HCT116 (cell line): ENCODE data around the gene MRPL11. TPM values are rescaled to one million over a fixed set of nuclear protein-coding genes. Genes with fewer than 3 reads are reported as not detected.

Source experiments
- ATAC-seq: fragments of 200-7000 bp; cut with Tn5 transposase; 2 replicates; pipeline ENCODE4 v1.9.1; 2020; ENCODE audit warnings: mild to moderate bottlenecking, moderate library complexity
- BruUV-seq: library from RNA; stranded (reverse); fragments of 400-500 nt; replicated peaks from 2 replicates; lab custom pipeline; 2021; lab: Mats Ljungman, UMichigan
- CTCF ChIA-PET: fragments of 300-600 bp; sonication (Branson Sonifier 250); formaldehyde crosslinking; loops from one replicate; lab custom pipeline; 2021; ENCODE audit warnings: antibody characterized with exemption; lab: Charles Lee
- POLR2A ChIA-PET: fragments of 300-600, 350-600 bp; sonication (Branson Sonifier 250); formaldehyde crosslinking; loops from one replicate; lab custom pipeline; 2021; ENCODE audit warnings: antibody characterized with exemption; lab: Charles Lee
- RAD21 ChIA-PET, 2 experiments: fragments of 300-600 bp; sonication (Branson Sonifier 250); formaldehyde crosslinking; loops; one replicate each; lab custom pipeline; 2023; ENCODE audit warnings: low total read pairs in 2 of 2; ENCODE audit not compliant: uncharacterized antibody in 2 of 2, unreplicated experiment in 2 of 2, low non-redundant PET in 1 of 2; lab: Charles Lee
- DNase-seq: peaks from one replicate; pipeline ENCODE4 v3.0.0-alpha.2; 2010; ENCODE audit warnings: low read depth, low spot score
- H2AFZ ChIP-seq: fragments of 200-600 bp; shearing (Covaris generic), sonication (generic); 2 replicates; pipeline ENCODE4 v1.6.1; 2017; ENCODE audit warnings: low read depth, mixed run types, mixed read lengths, antibody characterized with exemption, low read length; ENCODE audit not compliant: poor library complexity, severe bottlenecking
- H3K27ac ChIP-seq: 2 replicates; pipeline ENCODE4 v1.5.1; 2012; ENCODE audit warnings: low read depth, low read length
- H3K27me3 ChIP-seq: fragments of 200-600 bp; sonication (generic); 2 replicates; pipeline ENCODE4 v1.6.1; 2016; ENCODE audit warnings: mixed run types, low read length, mixed read lengths; ENCODE audit not compliant: insufficient read depth
- H3K36me3 ChIP-seq, 2 experiments: fragments of 200-500 bp in 1 of 2; fragments of 200-600 bp in 1 of 2; sonication (Bioruptor generic) in 1 of 2; sonication (generic) in 1 of 2; 2 replicates each; pipeline versions ENCODE4 v1.5.1 to v1.6.1; 2014 to 2016; ENCODE audit warnings: low read length in 2 of 2, inconsistent platforms in 1 of 2, mixed read lengths in 1 of 2, mixed run types in 1 of 2; ENCODE audit not compliant: insufficient read depth in 2 of 2, control insufficient read depth in 1 of 2
- H3K4me1 ChIP-seq, 2 experiments: fragments of 200-600 bp in 1 of 2; sonication (generic) in 1 of 2; 2 replicates each; pipeline versions ENCODE4 v1.5.1 to v1.6.1; 2012 to 2017; ENCODE audit warnings: low read length in 2 of 2, inconsistent platforms in 1 of 2, mild to moderate bottlenecking in 1 of 2, mixed read lengths in 1 of 2, mixed run types in 1 of 2, moderate library complexity in 1 of 2; ENCODE audit not compliant: insufficient read depth in 2 of 2, control insufficient read depth in 1 of 2
- H3K4me2 ChIP-seq: fragments of 200-600 bp; sonication (generic); 2 replicates; pipeline ENCODE4 v1.6.1; 2017; ENCODE audit warnings: mixed run types, low read length, mixed read lengths
- H3K4me3 ChIP-seq, 2 experiments: fragments of 200-600 bp in 1 of 2; sonication (generic) in 1 of 2; replicated peaks in 1 of 2; 2 replicates each; pipeline ENCODE4 v1.5.1; 2011 to 2016; ENCODE audit warnings: low read length in 2 of 2, control low read depth in 1 of 2, low read depth in 1 of 2, mild to moderate bottlenecking in 1 of 2, mixed read lengths in 1 of 2, mixed run types in 1 of 2
- H3K79me2 ChIP-seq: fragments of 200-600 bp; sonication (generic); 2 replicates; pipeline ENCODE4 v1.6.1; 2017; ENCODE audit warnings: mild to moderate bottlenecking, mixed run types, low read length, moderate library complexity, mixed read lengths; ENCODE audit not compliant: insufficient read depth
- H3K9ac ChIP-seq: fragments of 200-600 bp; sonication (generic); 2 replicates; pipeline ENCODE4 v1.6.1; 2016; ENCODE audit warnings: low read length, mixed read lengths
- H3K9me2 ChIP-seq: fragments of 200-600 bp; sonication (generic), shearing (Covaris generic); 2 replicates; pipeline ENCODE4 v1.6.1; 2017; ENCODE audit warnings: mixed run types, mild to moderate bottlenecking, moderate library complexity; ENCODE audit not compliant: insufficient read depth
- H3K9me3 ChIP-seq, 2 experiments: fragments of 200-500 bp in 1 of 2; fragments of 200-600 bp in 1 of 2; sonication (Bioruptor generic) in 1 of 2; sonication (generic) in 1 of 2; 2 replicates each; pipeline ENCODE4 v1.6.1; 2014 to 2017; ENCODE audit warnings: low read length in 2 of 2, mixed read lengths in 2 of 2, inconsistent platforms in 1 of 2, low read depth in 1 of 2, mild to moderate bottlenecking in 1 of 2, mixed run types in 1 of 2, moderate library complexity in 1 of 2; ENCODE audit not compliant: control insufficient read depth in 1 of 2, insufficient read depth in 1 of 2
- H4K20me1 ChIP-seq: fragments of 200-600 bp; sonication (generic), shearing (Covaris generic); 2 replicates; pipeline ENCODE4 v1.6.1; 2017; ENCODE audit warnings: mixed run types, mild to moderate bottlenecking, moderate library complexity; ENCODE audit not compliant: insufficient read depth
- CEBPB ChIP-seq: IDR thresholded peaks from 2 replicates; pipeline ENCODE4 v1.6.1; 2012; ENCODE audit warnings: low read depth
- EGR1 ChIP-seq: IDR thresholded peaks from 2 replicates; pipeline ENCODE4 v1.6.1; 2012; ENCODE audit warnings: low read depth
- EZH2phosphoT487 ChIP-seq: fragments of 200-600 bp; IDR thresholded peaks from 2 replicates; pipeline ENCODE4 v1.6.1; 2018; ENCODE audit warnings: antibody characterized with exemption, borderline replicate concordance
- RAD21 ChIP-seq: IDR thresholded peaks from 2 replicates; pipeline ENCODE4 v1.6.1; 2012; ENCODE audit warnings: low read depth, mild to moderate bottlenecking
- YY1 ChIP-seq: IDR thresholded peaks from 2 replicates; pipeline ENCODE4 v1.6.1; 2011; ENCODE audit warnings: low read length, low read depth, moderate library complexity, mild to moderate bottlenecking; ENCODE audit not compliant: insufficient replicate concordance; ENCODE audit errors: extremely low read depth
- intact Hi-C: fragments of 100-400 bp; cut with micrococcal nuclease; formaldehyde crosslinking; loops from 2 replicates; pipeline ENCODE4 v1.10.0; 2022
- total RNA-seq: library from RNA; stranded (reverse); gene quantifications from one replicate; pipeline ENCODE4 v1.2.1, GENCODE V29; 2021; ENCODE audit not compliant: unreplicated experiment
- TF ChIP-seq, protein P1 (sequence below): IDR thresholded peaks from 2 replicates; pipeline ENCODE4 v1.6.1; 2012
- TF ChIP-seq, protein P2 (sequence below): IDR thresholded peaks from 2 replicates; pipeline ENCODE4 v1.6.1; 2011; ENCODE audit warnings: mild to moderate bottlenecking, low read length, moderate library complexity; ENCODE audit not compliant: insufficient replicate concordance; ENCODE audit errors: extremely low read depth
- TF ChIP-seq, protein P3 (sequence below), 3 experiments: fragments of 200-600 bp in 1 of 3; sonication (generic) in 1 of 3; IDR thresholded peaks in 2 of 3; conservative IDR thresholded peaks in 1 of 3; 2 replicates each; pipeline ENCODE4 v1.5.1; 2012 to 2017; ENCODE audit warnings: low read depth in 2 of 3, low read length in 2 of 3, antibody characterized with exemption in 1 of 3, borderline replicate concordance in 1 of 3, control low read depth in 1 of 3, mild to moderate bottlenecking in 1 of 3, mixed read lengths in 1 of 3, mixed run types in 1 of 3, moderate library complexity in 1 of 3; ENCODE audit not compliant: insufficient read depth in 1 of 3

MRPL11 gene
- total RNA-seq, 1 experiment from 2014 or later = 126 TPM

DNA sequence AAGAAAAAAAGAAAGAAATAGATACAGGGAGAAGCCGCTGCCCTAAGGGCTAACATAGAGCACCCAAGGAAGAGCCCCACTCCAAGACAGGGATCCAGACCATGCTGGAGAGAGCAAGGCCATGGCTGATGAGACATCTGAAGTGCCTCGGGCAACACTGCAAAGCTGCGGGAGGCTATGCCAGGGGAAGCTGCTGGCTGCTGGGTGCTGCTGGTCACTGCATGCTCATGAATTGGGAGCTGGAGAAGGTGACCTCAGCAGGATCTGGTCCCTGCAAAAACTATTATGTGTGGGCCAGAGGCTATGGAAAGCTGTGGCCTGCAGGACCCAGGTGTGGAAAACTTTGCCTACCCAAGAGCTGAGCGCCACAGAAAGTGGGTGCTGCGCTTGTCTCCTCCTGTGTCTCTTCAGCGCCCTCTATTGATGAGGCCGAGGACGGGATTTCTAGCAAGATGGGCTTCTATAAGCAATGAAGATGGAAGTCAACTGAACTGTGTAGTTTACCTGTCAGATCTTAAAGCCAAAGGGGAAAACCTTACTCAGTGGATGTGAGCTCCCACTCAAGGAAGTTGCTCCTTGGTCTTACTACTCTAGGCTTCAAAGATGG is 49.8 kb downstream of the MRPL11 start:
- BruUV-seq = no TSS peak
- intact Hi-C loops = loop anchor here (5.0 kb wide), 1 partner anchor 77 kb away; no protein-coding TSS in a partner anchor
- peak overlapping the region; percentile 43 for H3K4me2 ChIP-seq
- POLR2A ChIA-PET = interaction anchor here (0.6 to 0.9 kb wide), 4 partner anchors 16 to 633 kb away, joined by 3 to 4 read pairs (median 3); no protein-coding TSS in a partner anchor
- DNase-seq (peak; percentile 75), ATAC-seq (peak; percentile 80)
- no peaks in the 10 kb centered on the region for H4K20me1 ChIP-seq
- no peaks in the 10 kb centered on the region for H3K9me3 ChIP-seq
- RAD21 ChIA-PET = interaction anchor here (0.6 to 0.7 kb wide), 2 partner anchors 15 to 1059 kb away, joined by 3 read pairs; no protein-coding TSS in a partner anchor
- peak overlapping the region; percentile 77 for H2AFZ ChIP-seq
- H3K27me3 ChIP-seq = no peaks in the 10 kb centered on the region
- H3K4me1 ChIP-seq = peaks cover 16 to 32% of the 10 kb centered on the region in 2 experiments; a peak in 3 of 4 replicates
- no peaks in the 10 kb centered on the region for H3K79me2 ChIP-seq
- no peak overlapping the region for H3K27ac ChIP-seq
- no peak overlapping the region for H3K4me3 ChIP-seq
- TF ChIP-seq YY1 (peak; percentile 62), RAD21 (peak; percentile 87), EZH2phosphoT487 (no peak), CEBPB (no peak), EGR1 (no peak)
- TF ChIP-seq, protein P1, sequence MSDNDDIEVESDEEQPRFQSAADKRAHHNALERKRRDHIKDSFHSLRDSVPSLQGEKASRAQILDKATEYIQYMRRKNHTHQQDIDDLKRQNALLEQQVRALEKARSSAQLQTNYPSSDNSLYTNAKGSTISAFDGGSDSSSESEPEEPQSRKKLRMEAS = no peak
- TF ChIP-seq, protein P2, sequence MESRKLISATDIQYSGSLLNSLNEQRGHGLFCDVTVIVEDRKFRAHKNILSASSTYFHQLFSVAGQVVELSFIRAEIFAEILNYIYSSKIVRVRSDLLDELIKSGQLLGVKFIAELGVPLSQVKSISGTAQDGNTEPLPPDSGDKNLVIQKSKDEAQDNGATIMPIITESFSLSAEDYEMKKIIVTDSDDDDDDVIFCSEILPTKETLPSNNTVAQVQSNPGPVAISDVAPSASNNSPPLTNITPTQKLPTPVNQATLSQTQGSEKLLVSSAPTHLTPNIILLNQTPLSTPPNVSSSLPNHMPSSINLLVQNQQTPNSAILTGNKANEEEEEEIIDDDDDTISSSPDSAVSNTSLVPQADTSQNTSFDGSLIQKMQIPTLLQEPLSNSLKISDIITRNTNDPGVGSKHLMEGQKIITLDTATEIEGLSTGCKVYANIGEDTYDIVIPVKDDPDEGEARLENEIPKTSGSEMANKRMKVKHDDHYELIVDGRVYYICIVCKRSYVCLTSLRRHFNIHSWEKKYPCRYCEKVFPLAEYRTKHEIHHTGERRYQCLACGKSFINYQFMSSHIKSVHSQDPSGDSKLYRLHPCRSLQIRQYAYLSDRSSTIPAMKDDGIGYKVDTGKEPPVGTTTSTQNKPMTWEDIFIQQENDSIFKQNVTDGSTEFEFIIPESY = no peak
- TF ChIP-seq, protein P3, sequence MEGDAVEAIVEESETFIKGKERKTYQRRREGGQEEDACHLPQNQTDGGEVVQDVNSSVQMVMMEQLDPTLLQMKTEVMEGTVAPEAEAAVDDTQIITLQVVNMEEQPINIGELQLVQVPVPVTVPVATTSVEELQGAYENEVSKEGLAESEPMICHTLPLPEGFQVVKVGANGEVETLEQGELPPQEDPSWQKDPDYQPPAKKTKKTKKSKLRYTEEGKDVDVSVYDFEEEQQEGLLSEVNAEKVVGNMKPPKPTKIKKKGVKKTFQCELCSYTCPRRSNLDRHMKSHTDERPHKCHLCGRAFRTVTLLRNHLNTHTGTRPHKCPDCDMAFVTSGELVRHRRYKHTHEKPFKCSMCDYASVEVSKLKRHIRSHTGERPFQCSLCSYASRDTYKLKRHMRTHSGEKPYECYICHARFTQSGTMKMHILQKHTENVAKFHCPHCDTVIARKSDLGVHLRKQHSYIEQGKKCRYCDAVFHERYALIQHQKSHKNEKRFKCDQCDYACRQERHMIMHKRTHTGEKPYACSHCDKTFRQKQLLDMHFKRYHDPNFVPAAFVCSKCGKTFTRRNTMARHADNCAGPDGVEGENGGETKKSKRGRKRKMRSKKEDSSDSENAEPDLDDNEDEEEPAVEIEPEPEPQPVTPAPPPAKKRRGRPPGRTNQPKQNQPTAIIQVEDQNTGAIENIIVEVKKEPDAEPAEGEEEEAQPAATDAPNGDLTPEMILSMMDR (IDR thresholded peaks at IDR 0.05 in 2 of 3, conservative IDR thresholded peaks at IDR 0.05 in 1 of 3; ENCODE audit: borderline replicate concordance in 1 of 3, insufficient read depth in 1 of 3, low read depth in 2 of 3, low read length in 2 of 3) = peak; percentile 88 to 92 (median 89)
- no peaks in the 10 kb centered on the region for H3K9me2 ChIP-seq
- CTCF ChIA-PET = interaction anchor here (0.6 to 10.1 kb wide), 25 partner anchors 9 to 715 kb away, joined by 3 to 121 read pairs (median 5); partner anchors contain the start of genes BRMS1, DPP3, MRPL11 and RBM4B
- no peak overlapping the region for H3K9ac ChIP-seq
- no peaks in the 10 kb centered on the region for H3K36me3 ChIP-seq
